ENCODE measurements around the gene WDR45. TPM values are rescaled to one million over a fixed set of nuclear protein-coding genes. Genes with fewer than 3 reads are reported as not detected.

WDR45 gene
- total RNA-seq, 1 donor from 2014 or later: 91.3 TPM

DNA sequence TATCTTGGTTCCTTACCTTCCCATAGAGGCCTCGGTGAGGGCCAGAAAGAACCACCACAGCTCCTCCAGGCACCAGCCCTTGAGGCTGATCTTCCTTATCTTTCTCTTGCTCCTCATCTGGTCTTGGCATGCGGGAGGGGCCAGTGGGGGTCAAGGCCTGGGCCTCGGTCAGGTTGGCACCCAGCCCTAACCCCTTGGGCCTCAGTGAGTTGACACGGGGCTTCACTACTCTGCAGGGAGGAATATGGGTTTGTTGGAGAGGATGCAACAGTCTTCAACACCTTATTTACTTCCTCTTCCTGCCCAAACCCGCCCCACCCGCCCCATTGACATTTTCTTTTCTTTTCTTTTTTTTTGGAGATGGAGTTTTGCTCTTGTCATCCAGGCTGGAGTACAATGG, 37.9 kb upstream of the WDR45 start:
- Mint-ChIP-seq H3K27me3 (ENCODE audit: unreplicated experiment) (no peaks in the 10 kb centered on the region), H3K9me3 (ENCODE audit: unreplicated experiment) (peaks cover 5% of the 10 kb centered on the region), H3K27ac (ENCODE audit: unreplicated experiment) (no peak overlapping the region), H3K36me3 (ENCODE audit: unreplicated experiment) (peaks cover 15% of the 10 kb centered on the region), H3K4me3 (ENCODE audit: unreplicated experiment) (no peak overlapping the region), H3K4me1 (ENCODE audit: unreplicated experiment) (no peaks in the 10 kb centered on the region)
- no peak for DNase-seq (ENCODE audit: extremely low spot score, unreplicated experiment)
- TF ChIP-seq CTCF (IDR thresholded peaks at IDR 0.05): no peak

GRCh38 chrX:49116716-49117115, 37.0 kb upstream of the WDR45 start:
- Mint-ChIP-seq H3K36me3 (ENCODE audit: unreplicated experiment) (peaks cover 18% of the 10 kb centered on the region), H3K27ac (ENCODE audit: unreplicated experiment) (no peak overlapping the region), H3K27me3 (ENCODE audit: unreplicated experiment) (no peaks in the 10 kb centered on the region), H3K9me3 (ENCODE audit: unreplicated experiment) (peaks cover 5% of the 10 kb centered on the region), H3K4me3 (ENCODE audit: unreplicated experiment) (no peak overlapping the region), H3K4me1 (ENCODE audit: unreplicated experiment) (no peaks in the 10 kb centered on the region)
- TF ChIP-seq CTCF (IDR thresholded peaks at IDR 0.05): no peak
- no peak for DNase-seq (ENCODE audit: extremely low spot score, unreplicated experiment)

DNA sequence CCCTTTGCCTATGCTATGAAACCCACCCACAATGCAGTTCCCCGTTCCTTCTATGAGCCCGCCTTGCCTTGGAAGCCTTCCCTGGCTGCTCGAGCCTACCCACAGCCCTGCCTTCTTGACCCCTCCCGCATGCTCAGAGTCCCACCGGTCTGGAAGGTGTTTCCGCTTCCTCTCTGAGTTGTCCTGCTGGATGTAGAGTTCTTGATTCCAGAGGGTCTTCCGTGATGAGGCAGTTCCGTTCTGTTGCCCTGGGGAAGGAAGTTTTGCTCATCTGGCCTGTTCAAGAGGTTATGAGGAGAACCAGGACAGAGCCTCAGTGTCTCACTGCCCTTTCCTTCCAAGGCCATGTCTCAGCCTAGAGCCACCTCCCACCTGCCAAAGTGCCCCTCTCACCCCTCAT, 36.4 kb upstream of the WDR45 start:
- TF ChIP-seq CTCF (IDR thresholded peaks at IDR 0.05): no peak
- H3K36me3 Mint-ChIP-seq (ENCODE audit: unreplicated experiment): peaks cover 18% of the 10 kb centered on the region
- H3K27me3 Mint-ChIP-seq (ENCODE audit: unreplicated experiment): no peaks in the 10 kb centered on the region
- no peak for DNase-seq (ENCODE audit: extremely low spot score, unreplicated experiment)
- no peak overlapping the region for H3K27ac Mint-ChIP-seq (ENCODE audit: unreplicated experiment)
- no peaks in the 10 kb centered on the region for H3K4me1 Mint-ChIP-seq (ENCODE audit: unreplicated experiment)
- no peak overlapping the region for H3K4me3 Mint-ChIP-seq (ENCODE audit: unreplicated experiment)
- peaks cover 5% of the 10 kb centered on the region for H3K9me3 Mint-ChIP-seq (ENCODE audit: unreplicated experiment)

- no peak for TF ChIP-seq CTCF (IDR thresholded peaks at IDR 0.05)
- Mint-ChIP-seq H3K9me3 (ENCODE audit: unreplicated experiment) (no peaks in the 10 kb centered on the region), H3K27ac (ENCODE audit: unreplicated experiment) (no peak overlapping the region), H3K27me3 (ENCODE audit: unreplicated experiment) (no peaks in the 10 kb centered on the region), H3K36me3 (ENCODE audit: unreplicated experiment) (peaks cover 13% of the 10 kb centered on the region), H3K4me3 (ENCODE audit: unreplicated experiment) (no peak overlapping the region), H3K4me1 (ENCODE audit: unreplicated experiment) (no peaks in the 10 kb centered on the region)
- no peak for DNase-seq (ENCODE audit: extremely low spot score, unreplicated experiment)
Observed at GRCh38 chrX:49111791-49112190, 32.1 kb upstream of the WDR45 start.

GRCh38 chrX:49110417-49110816, 30.7 kb upstream of the WDR45 start:
- TF ChIP-seq CTCF (IDR thresholded peaks at IDR 0.05): no peak
- Mint-ChIP-seq H3K4me1 (ENCODE audit: unreplicated experiment) (no peaks in the 10 kb centered on the region), H3K4me3 (ENCODE audit: unreplicated experiment) (no peak overlapping the region), H3K9me3 (ENCODE audit: unreplicated experiment) (no peaks in the 10 kb centered on the region), H3K36me3 (ENCODE audit: unreplicated experiment) (peaks cover 7% of the 10 kb centered on the region), H3K27me3 (ENCODE audit: unreplicated experiment) (no peaks in the 10 kb centered on the region), H3K27ac (ENCODE audit: unreplicated experiment) (no peak overlapping the region)
- DNase-seq (ENCODE audit: extremely low spot score, unreplicated experiment): no peak

Measured in osteocyte (in vitro differentiated cells).